Neural progenitor cell (in vitro differentiated cells): ENCODE results near the gene TMEM121B. TPM values are rescaled to one million over a fixed set of nuclear protein-coding genes. Genes with fewer than 3 reads are reported as not detected.

Experiments
- DNase-seq: peaks from one replicate; pipeline ENCODE4 v3.0.0-alpha.2; 2016; ENCODE audit warnings: low spot score
- H2AFZ ChIP-seq: fragments of 200-600 bp; sonication (generic); replicated peaks from 2 replicates; pipeline ENCODE4 v1.6.1; 2016; ENCODE audit warnings: antibody characterized with exemption
- H3F3A ChIP-seq: fragments of 200-600 bp; sonication (generic); 2 replicates; pipeline ENCODE4 v1.6.1; 2016; ENCODE audit warnings: antibody characterized with exemption, low read depth
- H3K27ac ChIP-seq: fragments of 200-600 bp; sonication (generic); 2 replicates; pipeline ENCODE4 v1.5.1; 2016; ENCODE audit warnings: mild to moderate bottlenecking
- H3K27me3 ChIP-seq: fragments of 200-600 bp; sonication (generic); 2 replicates; pipeline ENCODE4 v1.6.1; 2016; ENCODE audit warnings: mild to moderate bottlenecking, moderate library complexity
- H3K36me3 ChIP-seq: fragments of 200-600 bp; sonication (generic); 2 replicates; pipeline ENCODE4 v1.5.1; 2016
- H3K4me1 ChIP-seq: fragments of 200-600 bp; sonication (generic); 2 replicates; pipeline ENCODE4 v1.6.1; 2016; ENCODE audit warnings: mixed run types
- H3K4me2 ChIP-seq: fragments of 200-600 bp; sonication (generic); 2 replicates; pipeline ENCODE4 v1.6.1; 2016
- H3K4me3 ChIP-seq: fragments of 200-600 bp; sonication (generic); 2 replicates; pipeline ENCODE4 v1.5.1; 2016
- H3K79me2 ChIP-seq: fragments of 200-600 bp; sonication (generic); 2 replicates; pipeline ENCODE4 v1.6.1; 2016; ENCODE audit warnings: low read depth
- H3K9ac ChIP-seq: fragments of 200-600 bp; sonication (generic); 2 replicates; pipeline ENCODE4 v1.6.1; 2016
- H3K9me3 ChIP-seq: fragments of 200-600 bp; sonication (generic); 2 replicates; pipeline ENCODE4 v1.5.1; 2016; ENCODE audit warnings: low read depth
- H4K20me1 ChIP-seq: fragments of 200-600 bp; sonication (generic); 2 replicates; pipeline ENCODE4 v1.6.1; 2016; ENCODE audit warnings: low read depth
- H3K27ac Mint-ChIP-seq: 3 replicates; pipeline ENCODE4 v1.8.0; 2021; ENCODE audit warnings: mixed read lengths
- H3K27me3 Mint-ChIP-seq: 2 replicates; pipeline ENCODE4 v1.8.0; 2022; ENCODE audit warnings: low read depth, mild to moderate bottlenecking, inconsistent platforms, moderate library complexity, mixed read lengths; ENCODE audit not compliant: insufficient read depth
- H3K36me3 Mint-ChIP-seq: 3 replicates; pipeline ENCODE4 v1.8.0; 2021; ENCODE audit warnings: mixed read lengths
- H3K4me1 Mint-ChIP-seq: 3 replicates; pipeline ENCODE4 v1.8.0; 2021; ENCODE audit warnings: mixed read lengths
- H3K4me3 Mint-ChIP-seq: 3 replicates; pipeline ENCODE4 v1.8.0; 2021; ENCODE audit warnings: mild to moderate bottlenecking, moderate library complexity, mixed read lengths
- H3K9me3 Mint-ChIP-seq: 3 replicates; pipeline ENCODE4 v1.8.0; 2020; ENCODE audit warnings: mixed read lengths
- CTCF ChIP-seq: fragments of 200-600 bp; sonication (generic); IDR thresholded peaks from 2 replicates; pipeline ENCODE4 v1.5.1; 2017; ENCODE audit warnings: antibody characterized with exemption, mild to moderate bottlenecking
- EZH2 ChIP-seq: fragments of 200-600 bp; sonication (generic); IDR thresholded peaks from 2 replicates; pipeline ENCODE4 v1.6.1; 2017; ENCODE audit warnings: antibody characterized with exemption, mild to moderate bottlenecking, moderate library complexity
- EZH2phosphoT487 ChIP-seq: fragments of 200-600 bp; sonication (generic); IDR thresholded peaks from 2 replicates; pipeline ENCODE4 v1.6.1; 2017; ENCODE audit warnings: antibody characterized with exemption
- total RNA-seq: library from RNA; depleted of rRNA; stranded (reverse); fragments of >200 nt; gene quantifications from 2 replicates; pipeline ENCODE4 v1.2.3, GENCODE V29; 2015; ENCODE audit warnings: low replicate concordance

Gene TMEM121B
- total RNA-seq, 1 donor from 2014 or later: 2.8 TPM

GRCh38 chr22:17097701-17098100 is 23.5 kb downstream of the TMEM121B start:
- Histone ChIP-seq H3K4me3 (no peak overlapping the region), H4K20me1 (peaks cover 3% of the 10 kb centered on the region), H3F3A (no peaks in the 10 kb centered on the region), H3K9ac (no peak overlapping the region), H3K4me2 (no peak overlapping the region), H2AFZ (no peak overlapping the region), H3K9me3 (no peaks in the 10 kb centered on the region), H3K27ac (no peak overlapping the region), H3K36me3 (no peaks in the 10 kb centered on the region), H3K4me1 (no peaks in the 10 kb centered on the region), H3K27me3 (no peaks in the 10 kb centered on the region), H3K79me2 (no peaks in the 10 kb centered on the region)
- Mint-ChIP-seq H3K27ac (no peak overlapping the region), H3K27me3 (peaks cover 15% of the 10 kb centered on the region), H3K4me1 (peaks cover 3% of the 10 kb centered on the region), H3K9me3 (no peaks in the 10 kb centered on the region), H3K36me3 (peaks cover 4% of the 10 kb centered on the region), H3K4me3 (no peak overlapping the region)
- no peak for TF ChIP-seq EZH2
- TF ChIP-seq CTCF: no peak
- no peak for TF ChIP-seq EZH2phosphoT487
- no peak for DNase-seq

- Histone ChIP-seq H3K9me3 (no peaks in the 10 kb centered on the region), H3K27me3 (no peaks in the 10 kb centered on the region), H3K36me3 (no peaks in the 10 kb centered on the region), H3K79me2 (no peaks in the 10 kb centered on the region), H3K9ac (no peak overlapping the region), H2AFZ (no peak overlapping the region), H4K20me1 (peaks cover 3% of the 10 kb centered on the region), H3K4me3 (no peak overlapping the region), H3F3A (no peaks in the 10 kb centered on the region), H3K4me1 (no peaks in the 10 kb centered on the region), H3K27ac (no peak overlapping the region), H3K4me2 (no peak overlapping the region)
- Mint-ChIP-seq H3K4me3 (no peak overlapping the region), H3K27ac (no peak overlapping the region), H3K27me3 (peaks cover 14% of the 10 kb centered on the region), H3K9me3 (no peaks in the 10 kb centered on the region), H3K4me1 (no peaks in the 10 kb centered on the region), H3K36me3 (no peaks in the 10 kb centered on the region)
- TF ChIP-seq EZH2phosphoT487 (no peak), CTCF (no peak), EZH2 (no peak)
- DNase-seq: no peak
Measured at GRCh38 chr22:17097062-17097461, 24.1 kb downstream of the TMEM121B start.

GRCh38 chr22:17096071-17096470 is 25.1 kb downstream of the TMEM121B start:
- Histone ChIP-seq H3K9ac (no peak overlapping the region), H3K4me1 (no peaks in the 10 kb centered on the region), H3K79me2 (no peaks in the 10 kb centered on the region), H3K9me3 (no peaks in the 10 kb centered on the region), H3F3A (no peaks in the 10 kb centered on the region), H3K36me3 (no peaks in the 10 kb centered on the region), H3K4me3 (no peak overlapping the region), H3K4me2 (no peak overlapping the region), H2AFZ (no peak overlapping the region), H3K27me3 (no peaks in the 10 kb centered on the region), H4K20me1 (peaks cover 3% of the 10 kb centered on the region), H3K27ac (no peak overlapping the region)
- Mint-ChIP-seq H3K4me3 (no peak overlapping the region), H3K27ac (no peak overlapping the region), H3K4me1 (no peaks in the 10 kb centered on the region), H3K9me3 (no peaks in the 10 kb centered on the region), H3K36me3 (no peaks in the 10 kb centered on the region), H3K27me3 (peaks cover 12% of the 10 kb centered on the region)
- no peak for DNase-seq
- TF ChIP-seq EZH2phosphoT487: no peak
- no peak for TF ChIP-seq EZH2
- TF ChIP-seq CTCF: no peak
